HG02938 (cell line): ENCODE measurements around the gene VAPA.
"Not testable (repeated sequence)": the region's sequence is repeated elsewhere in the genome, so short reads cannot be mapped to it uniquely, and the experiment has no call there.

Experiments used
- ATAC-seq: cut with Tn5 transposase; IDR thresholded peaks from one replicate; pipeline ENCODE4 v1.9.1; 2021; ENCODE audit warnings: mild to moderate bottlenecking, moderate library complexity; ENCODE audit not compliant: unreplicated experiment

Gene VAPA

DNA sequence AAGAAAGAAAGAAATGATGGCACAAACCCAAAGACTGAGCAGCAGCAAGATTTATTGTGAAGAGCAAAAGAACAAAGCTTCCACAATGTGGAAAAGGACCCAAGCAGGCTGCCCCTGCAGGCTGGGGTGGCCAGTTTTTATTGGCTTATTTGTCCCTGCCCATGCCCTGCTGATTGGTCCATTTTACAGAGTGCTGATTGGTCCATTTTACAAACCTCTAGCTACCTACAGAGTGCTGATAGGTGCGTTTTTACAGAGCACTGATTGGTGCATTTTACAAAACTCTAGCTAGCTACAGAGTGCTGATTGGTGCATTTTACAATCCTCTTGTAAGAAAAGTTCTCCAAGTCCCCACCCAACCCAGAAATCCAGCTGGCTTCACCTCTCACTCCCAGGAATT is 1.5 kb upstream of the VAPA start:
- ATAC-seq, result not testable (repeated sequence)

DNA sequence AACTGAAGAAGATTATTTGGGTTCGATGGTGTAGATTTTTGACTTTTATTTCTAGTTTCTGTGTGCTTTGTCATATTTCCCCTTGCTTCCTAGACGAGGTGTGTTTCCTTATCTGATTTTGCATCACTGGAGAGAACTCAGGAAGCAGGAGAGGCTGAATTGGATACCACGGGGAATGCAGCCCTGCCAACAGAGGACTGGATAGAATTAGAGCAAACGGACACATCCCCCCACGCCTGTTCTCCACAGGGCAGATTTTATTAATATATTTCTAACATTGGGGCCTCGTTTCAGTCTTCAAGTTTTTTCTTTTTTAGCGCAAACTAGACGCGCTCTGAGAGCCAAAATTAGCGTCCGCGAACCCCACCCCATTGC is 678 bp upstream of the VAPA start:
- peak; percentile 1 for ATAC-seq

DNA sequence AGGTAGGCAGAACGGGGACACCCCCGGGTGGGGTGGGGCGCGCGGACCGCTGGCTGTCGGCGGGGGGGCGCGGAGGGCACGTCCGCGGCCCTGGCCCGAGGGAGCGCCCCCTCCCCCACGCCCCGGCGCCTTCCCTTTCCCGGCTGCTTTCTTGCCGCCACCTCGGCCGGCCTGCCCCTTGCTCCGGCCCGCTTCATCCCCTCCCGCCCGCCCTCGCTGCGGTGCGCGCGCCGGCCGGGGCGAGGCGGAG is 443 bp downstream of the VAPA start:
- peak; percentile 11 for ATAC-seq

DNA sequence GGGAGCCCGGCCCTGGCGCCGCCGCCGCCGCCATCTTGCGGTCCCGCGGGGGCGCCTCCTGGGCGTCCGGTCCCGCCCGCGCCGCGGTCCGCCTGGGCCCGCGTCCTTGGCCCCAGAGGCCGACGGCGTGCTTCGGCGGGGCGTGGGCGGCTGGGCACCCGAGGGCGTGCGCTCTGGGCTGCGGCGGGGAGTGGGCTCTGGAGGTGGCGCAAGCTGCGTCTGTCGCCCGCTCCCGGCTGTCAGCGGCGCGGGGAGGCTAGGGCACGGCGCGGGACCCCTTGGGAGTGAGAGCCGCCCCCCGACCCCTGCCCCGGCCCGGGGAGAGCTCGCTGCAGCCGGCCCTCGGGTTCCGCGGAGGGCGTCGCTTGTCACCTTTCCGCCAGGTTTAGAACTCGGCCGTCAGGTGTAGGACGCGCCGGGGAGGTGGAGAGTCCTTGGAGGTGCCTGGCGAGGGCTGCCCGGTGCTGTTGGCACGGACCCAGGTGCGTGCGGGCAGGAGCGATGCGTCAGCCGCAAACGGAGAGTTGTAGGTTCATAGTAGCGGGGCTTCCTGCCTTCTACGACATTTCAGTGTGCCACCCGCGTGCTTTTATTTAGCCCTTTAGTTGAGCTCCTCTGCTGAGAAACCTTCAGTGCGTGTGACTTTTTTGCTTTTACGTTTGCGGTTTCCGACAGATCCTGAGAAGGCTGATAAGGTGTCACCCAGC is 921 bp downstream of the VAPA start:
- ATAC-seq, result peak; percentile 15

DNA sequence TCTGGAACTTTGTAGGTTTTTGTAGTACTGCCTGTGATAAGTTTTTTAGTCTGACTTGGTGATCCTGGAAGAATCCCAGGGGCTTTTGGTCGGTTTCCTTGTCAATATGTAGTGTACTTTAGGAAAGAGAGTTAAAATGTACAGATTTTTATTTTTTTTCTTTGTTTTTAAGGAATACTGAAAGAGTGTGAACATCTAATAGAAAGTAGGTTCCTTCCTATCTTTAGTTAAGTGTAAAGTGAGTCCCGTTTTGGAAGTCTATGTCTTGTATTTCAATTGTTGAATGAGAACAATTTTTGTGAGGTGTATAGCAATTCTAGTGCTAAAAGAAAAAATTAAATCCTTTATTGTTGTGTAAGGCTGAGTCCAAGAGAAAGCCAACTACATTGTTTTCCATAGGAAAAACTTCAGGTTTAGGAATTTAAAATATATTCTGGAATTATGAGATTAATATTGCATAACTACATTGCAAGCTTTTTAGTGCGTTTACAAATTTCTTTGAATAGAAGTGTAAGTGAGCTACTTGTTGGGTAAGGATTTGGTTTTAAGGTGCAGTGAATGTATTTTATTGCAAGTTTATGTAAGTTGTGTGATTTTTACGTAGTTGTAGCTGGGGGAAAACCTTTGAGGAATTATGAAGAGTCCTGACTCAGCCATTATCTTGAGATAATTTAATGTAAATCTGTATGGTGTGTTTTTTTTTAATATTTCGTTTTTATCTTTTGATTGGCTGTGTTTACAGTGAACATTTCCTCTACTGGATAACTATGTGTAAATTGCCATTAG is 1.7 kb downstream of the VAPA start:
- ATAC-seq, result no peak

DNA sequence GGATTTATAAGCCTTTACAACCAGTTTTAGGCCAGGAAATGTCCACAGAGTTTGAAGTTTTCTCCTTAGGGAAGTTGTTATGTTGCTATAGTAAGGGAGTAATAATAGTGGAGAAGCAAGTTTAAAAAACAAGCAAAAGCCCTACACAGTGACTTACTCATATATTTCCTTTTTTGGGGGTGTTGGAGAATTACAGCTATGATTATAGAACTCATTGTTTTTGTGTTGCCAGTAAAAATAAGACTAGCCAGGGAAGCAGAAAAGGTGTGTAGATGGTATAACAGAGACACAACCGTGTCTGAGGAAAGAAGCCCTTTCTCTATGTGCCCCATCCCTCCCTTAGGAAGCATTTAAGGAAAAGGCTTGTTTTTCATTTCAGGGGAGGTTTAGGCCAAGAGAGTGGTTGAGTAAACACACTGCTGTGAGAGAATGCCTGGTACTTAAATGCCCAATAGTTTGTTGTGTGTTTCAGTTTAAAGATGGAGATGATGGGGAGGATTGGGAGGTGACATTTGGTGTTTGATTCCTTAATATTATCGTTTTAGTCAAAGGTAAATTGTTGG is 2.3 kb downstream of the VAPA start:
- no peak for ATAC-seq

DNA sequence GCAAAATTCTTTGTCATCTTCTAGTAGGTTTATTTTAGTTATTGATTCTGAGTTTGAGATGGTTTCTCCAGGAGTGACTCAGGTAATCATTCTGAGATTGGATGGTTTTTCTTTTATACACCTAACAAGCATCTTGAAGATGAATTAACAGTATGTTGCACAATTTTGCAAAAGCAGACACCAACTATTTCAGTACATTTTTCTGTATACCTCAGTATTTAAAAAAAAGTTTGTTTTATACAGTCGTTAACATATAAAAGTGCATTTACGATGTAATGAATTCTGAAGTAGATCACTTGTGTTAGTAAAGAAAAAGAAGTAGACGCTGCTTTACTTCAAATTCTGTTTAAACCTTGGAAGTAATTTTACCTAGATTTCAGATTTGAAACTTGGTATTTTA is 3.0 kb downstream of the VAPA start:
- ATAC-seq, result no peak

DNA sequence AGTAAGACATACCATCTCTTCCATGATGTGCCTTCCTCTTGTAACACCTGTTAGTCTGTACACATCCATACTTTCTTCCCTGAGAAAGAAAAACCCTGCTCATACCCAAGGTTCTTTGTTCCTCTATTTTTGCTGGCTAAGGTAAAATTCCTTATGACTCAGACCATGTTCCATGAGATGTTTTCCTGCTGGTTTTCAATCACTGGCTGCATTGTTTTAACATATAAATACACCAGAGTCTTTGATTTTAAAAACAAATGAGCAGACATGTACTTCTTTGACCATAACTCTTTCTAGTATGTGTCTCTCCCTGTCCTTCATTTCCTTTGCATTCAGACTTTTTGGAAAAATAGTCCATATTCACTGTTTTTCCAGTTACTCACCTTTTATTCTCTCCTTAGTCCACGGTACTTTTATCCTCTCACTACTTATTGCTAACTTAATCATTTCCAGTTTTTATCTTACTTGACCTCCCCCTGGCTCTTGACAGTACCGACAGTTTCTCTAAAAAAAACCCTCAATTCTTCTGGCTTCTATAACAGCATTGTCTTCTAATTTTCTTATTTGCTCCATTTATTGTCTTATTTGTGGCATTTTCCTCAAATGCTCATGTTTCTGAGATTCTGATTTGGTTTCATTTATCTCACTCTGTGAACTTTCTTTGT is 4.3 kb downstream of the VAPA start:
- ATAC-seq, result no peak

DNA sequence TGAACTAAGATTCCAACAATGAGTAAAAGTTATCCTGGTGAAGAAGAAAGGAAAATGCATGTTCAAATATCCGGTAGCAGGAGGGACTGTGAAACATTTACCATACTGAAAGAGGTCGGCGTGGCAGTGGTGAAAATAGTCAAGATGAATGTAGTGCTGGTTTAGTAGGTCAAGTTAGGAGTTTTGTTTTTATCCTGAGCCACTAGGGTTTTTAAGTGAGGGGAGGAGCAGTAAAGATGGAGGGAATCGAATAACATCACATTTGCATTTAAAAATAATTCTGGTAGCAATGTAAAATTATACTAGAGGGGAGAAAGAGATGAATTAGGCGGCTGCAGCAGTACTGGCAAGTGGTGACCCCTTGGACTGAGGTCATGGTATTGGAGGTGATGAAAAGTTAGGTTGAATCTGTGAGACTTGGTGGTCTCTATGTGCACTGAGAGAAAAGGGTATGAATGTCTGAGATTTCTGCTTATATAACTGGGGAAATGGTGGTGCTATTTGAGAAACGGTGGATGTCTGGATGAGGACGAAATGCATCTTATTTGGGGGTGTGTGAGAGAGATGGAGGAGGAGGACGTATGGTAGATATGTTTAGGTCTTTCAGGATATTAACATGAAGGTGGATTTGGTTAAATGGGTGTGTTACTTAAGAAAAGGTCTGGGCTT is 5.9 kb downstream of the VAPA start:
- no peak for ATAC-seq

DNA sequence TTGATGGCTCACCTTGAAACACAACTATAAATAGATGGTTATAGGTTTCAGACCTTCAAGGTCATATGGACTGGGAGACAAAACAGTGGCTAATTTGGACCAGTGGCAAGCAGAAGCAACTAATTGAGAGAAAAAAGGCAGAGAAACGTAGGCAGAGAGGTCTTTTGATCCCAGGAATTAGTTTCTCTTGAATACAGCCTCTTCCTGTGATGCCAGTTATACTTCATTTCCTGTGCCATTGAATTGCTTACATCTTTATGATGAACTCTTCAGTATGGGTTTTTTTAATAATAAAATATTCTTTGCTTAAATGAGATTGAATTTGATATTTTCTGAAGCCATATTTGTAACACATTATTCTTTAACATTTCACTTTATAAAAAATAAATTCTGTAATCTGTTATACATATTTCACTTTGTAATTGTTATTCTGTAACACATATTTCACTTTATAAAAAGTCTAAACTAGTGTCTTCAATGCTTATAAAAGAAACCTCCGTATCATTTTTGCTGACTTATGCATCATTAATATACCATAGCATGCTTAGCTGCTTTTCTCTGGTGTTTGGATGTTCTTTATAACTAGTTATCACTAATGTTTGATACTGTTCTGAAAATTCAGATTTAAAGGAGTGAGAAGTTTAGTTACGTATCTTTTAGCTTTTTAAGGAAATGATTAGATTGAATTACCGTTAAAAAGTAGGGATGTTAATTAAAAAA is 8.9 kb downstream of the VAPA start:
- no peak for ATAC-seq

DNA sequence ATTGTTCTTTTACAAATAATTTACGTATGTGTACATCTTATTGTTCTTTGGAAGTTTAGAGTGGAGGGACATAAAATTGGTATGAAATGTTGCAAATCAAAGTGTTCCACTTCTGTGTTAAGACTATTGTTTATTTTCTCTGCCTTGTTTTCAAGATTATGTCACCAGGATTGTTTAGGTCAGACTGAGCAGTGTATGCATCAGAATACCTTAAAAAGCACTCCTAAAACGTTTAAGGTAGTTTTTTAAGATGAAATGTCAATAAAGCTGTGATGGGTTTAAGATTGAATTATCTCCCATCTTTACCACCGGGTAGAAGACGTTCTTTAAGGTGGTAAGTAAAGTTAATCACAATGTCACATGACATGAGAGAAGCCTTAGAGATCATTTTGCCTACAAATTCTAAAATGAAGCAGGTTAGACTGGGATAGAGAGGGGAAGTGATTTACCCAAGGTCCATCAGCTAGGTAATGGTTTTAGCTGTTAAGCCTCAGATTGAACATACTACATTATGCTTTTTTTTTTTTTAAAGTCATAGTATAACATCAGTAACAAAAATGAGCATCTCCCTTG is 10.6 kb downstream of the VAPA start:
- no peak for ATAC-seq

DNA sequence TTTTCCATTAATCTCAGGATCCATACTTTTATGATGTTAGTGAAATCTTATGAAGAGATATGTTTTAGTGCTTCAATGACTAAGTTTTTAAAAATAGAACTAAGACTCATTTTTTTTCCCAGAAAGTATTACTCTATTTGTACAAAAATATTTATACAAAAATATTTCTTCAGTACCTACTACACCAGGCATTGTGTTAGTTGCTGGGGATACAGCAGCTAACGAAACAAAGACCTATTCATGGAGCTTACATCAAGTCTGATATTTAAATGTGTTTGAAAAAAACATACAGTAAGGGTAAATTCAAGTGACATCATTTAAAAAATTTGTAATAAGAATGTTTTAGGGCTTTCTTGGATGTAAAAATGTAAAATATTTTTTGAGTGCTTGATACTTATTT is 11.6 kb downstream of the VAPA start:
- ATAC-seq, result no peak

DNA sequence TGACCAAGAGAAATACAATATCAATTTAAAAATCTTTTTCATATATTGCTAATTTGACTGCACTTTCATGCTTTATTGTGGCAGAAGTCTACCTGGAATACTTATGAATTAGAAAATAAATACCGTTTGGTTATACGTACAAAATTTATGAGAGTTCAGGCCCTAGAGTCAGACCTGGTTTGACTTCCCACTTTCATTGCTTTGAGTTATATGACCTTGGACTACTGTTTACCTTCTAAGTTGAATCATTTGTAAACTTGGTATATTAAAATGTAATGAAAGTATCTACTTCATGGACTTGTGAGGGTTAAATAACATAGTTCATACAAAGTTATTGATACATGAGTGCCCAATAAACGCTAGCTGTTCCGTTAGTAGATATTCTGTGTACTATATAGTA is 12.0 kb downstream of the VAPA start:
- ATAC-seq, result no peak

DNA sequence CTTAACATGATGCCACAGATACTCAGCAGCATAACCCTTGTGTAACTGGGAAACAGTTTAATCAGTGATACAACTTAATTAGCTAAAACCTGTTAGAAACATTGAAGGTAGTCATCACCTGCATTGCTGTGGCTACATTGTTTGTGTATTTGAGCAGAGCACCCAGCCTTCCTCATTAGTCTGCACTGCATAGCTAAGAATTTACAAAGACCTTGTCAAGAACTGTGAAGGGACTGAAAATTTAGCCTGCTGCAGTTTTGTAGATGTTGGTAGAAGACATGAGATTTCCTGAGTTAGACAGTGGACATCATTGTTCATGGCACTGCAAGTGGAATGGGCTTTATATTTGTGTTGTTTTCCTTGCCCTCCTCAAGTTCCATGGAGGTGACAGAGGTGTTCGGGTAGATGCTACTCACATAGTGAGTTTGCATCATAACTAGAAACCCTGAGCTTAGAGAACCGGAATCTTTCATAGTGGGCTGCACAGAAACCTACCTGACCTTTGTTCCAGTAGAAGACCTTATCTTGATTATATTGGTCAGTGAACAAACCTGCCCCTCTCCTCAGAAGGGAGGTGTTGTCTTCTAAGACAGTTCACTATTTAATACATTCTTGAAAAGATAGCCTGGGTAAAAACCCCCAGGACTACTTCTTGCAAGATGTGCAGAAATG is 12.5 kb downstream of the VAPA start:
- ATAC-seq, result no peak

DNA sequence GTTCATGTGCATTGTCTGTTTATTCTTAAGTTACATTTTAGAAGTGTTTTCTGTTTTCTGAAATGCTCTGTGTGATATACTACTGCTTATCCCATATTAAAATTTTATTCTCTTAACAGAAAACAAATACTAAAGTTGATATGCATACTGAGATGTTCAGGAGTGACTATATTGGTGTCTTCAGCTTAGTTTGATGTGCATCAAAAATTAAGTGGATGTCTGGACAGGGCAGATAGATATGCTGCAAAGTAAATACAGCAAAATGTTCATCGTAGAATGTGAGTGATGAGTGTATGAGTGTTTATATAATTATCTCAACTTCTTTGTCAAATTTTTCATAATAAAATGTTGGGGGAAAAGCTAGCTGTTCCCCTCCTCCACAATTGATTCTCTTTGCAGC is 13.2 kb downstream of the VAPA start:
- ATAC-seq, result no peak

DNA sequence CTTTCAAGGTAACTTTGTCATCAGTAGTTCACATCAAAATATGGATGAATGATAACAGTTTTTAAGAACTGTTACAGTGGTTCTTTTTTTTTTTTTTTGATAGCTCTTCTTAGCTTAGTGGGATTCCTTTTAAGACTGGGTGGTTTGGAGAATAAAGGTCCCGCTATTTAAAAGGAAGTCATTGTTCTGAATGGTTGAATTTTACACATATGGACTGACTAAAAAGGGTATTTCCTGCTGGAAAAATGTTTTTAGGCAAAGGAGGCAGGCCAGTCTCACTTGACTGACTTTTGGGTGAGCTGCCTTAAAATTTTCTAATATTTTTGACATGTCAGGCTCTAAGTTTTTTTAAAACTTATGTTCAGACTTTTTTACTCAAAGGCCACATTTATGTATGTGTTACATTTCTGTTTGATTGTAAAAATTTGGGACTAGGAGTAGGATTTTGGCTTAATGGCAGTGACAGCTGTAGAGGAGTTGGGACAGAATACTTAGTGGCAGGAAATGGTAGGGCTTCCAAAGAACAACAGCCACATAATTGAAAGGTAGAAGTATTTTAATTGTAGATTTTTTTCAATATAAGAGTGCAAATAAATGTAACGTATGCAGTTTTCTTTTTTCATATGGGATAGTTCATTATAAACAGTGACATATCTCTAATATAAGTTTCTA is 13.7 kb downstream of the VAPA start:
- ATAC-seq, result no peak

DNA sequence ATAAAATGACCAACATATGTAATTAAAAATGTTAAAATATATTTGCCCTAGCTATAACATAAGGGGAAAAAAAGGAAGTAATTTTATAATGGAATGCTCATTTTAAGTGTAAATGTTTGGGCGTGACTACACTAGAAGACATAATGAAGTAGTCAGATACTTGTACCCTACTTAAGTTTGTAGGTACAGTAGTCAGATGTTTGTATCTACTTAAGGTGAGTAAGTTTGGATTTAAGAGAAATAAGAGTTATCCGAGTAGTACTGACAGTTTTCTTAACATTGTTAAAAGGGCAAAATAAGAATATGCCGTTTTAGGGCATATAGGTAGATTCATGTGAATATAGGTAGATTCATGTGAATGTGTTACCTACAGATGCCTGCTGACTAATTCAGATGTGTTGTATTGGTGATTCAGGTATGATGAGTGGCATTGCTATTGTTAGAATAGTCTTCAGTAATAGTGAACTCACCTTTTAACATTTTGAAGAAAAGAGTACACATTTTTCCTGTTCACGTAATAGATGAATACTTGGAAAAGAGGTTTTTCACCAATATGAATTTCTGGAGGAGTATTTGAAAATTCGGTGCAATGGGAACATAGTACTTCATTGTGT is 14.9 kb downstream of the VAPA start:
- ATAC-seq, result no peak

DNA sequence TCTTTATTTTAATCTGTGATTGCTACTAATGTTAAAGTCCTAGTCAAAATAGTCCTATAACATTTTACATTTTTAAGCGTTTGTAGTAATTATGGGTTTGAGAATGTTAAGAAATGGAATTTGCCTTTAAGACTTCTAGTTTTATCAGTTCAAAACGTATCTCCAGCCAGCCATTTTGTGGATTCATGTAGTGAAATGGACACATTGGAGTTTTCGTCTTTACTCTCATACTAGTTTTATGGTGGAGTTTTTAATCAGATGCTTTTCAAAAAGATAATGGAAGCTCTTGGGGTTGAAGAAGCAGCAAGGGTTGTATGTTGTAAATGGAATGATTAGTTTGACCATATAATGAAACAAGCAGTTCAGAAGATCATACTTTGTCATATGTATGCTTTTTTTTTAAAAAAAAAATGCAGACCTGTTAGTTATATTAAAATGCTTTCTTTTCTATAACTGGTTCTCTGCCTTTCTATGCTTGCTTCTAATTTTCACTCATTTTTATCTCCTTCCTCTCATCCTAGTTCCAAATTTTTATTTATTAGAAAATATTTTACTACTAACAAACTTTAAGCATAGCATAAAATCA is 16.6 kb downstream of the VAPA start:
- no peak for ATAC-seq

DNA sequence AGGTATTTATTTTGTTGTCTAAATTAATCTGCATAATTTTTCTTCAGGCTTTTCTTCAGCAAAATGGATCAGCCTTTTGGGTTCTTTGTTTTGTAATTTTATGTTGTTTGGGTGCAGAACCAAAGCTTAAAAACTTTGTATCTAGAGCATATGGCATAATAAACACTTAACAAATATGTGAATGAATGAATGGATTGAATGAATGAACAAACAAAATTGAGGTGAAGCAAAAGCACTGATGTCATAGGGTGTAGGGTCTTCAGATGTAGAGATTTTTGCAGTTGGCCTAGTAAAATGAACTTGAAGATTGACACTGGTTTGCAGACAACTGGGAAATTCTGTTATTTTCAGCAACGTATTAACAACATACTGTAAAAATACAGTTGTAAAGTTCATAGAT is 17.3 kb downstream of the VAPA start:
- ATAC-seq, result no peak
